A549 treated with DMSO at 1 μM for 4 hours (cell line): Measurements from ENCODE around the gene WDR73. TPM values are rescaled to one million over a fixed set of nuclear protein-coding genes. Genes with fewer than 3 reads are reported as not detected.

Experiments used
- total RNA-seq: library from RNA; stranded (reverse); fragments of 200-300 nt; extraction: Qiagen RNA extraction; gene quantifications from 5 replicates; pipeline ENCODE4 v1.2.3, GENCODE V29; 2022; ENCODE audit warnings: low read depth

Gene WDR73
- 38.4 to 51.1 TPM (median 40.9 TPM) in 5 replicates for total RNA-seq

DNA sequence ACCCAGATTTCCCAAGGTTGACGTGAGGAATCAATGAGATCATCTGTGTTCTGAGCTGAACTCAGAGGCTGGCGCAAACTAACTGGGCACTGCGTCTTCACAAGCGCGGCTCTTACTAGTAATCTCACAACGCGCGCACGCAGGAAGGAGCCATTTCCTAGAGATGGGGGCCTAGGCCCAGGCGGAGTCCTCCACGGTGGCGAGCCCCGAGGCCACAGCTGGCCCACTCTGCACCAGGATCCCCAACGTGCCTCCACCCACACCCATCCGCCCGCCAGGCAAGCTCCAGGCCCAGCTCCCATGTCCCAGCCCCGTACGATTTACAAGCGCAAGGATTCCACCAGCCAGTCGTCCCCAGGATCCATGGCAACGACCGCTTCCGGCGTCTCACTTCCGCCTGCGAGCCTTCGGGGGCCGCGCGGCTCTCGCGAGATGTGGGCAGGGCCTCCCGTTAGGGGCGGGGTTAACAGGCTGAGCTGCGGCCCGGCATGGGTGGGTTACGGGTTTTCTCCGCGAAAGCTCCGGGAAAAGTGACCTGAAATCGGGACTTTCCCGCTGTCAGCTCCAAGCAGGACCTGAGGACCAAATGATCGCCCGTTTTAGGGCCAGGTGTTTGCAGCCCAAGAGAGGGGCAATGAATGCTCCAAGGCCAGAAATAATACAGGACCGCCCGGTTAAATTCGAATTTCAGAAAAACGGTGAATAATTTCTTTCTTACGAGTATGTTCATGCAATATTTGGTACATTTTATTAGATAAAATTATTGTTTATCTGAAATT lies at the start of gene WDR73:
TSS of gene WDR73 (minus strand) at position 374 of the 779 bp plus-strand sequence. CDS start at position 365, 9 bp downstream.

GRCh38 chr15:84658080-84658787 lies 4.2 kb upstream of the WDR73 start, which contains the start of gene NMB:
TSS of gene NMB (minus strand) at chr15:84658199. CDS start at chr15:84658152, 47 bp downstream.

GRCh38 chr15:84600687-84601554 lies 53.2 kb downstream of the WDR73 start, which contains the start of gene ZSCAN2:
TSS of gene ZSCAN2 (plus strand) at chr15:84601009. CDS start at chr15:84603928, 2,919 bp downstream.

Other genes starting within 250 kb of the WDR73 start
- 13.2 to 16.7 TPM (median 14.1 TPM) in 5 replicates for gene ZSCAN2, start 53.3 kb downstream of the WDR73 start, total RNA-seq
- gene NMB, start 3.9 kb upstream of the WDR73 start, total RNA-seq = 14.1 to 23.7 TPM (median 23.5 TPM) in 5 replicates
- gene SEC11A, start 61.9 kb upstream of the WDR73 start, total RNA-seq = 322 to 406 TPM (median 340 TPM) in 5 replicates
- gene ZNF592, start 94.3 kb upstream of the WDR73 start, total RNA-seq = 18.2 to 24.1 TPM (median 22.9 TPM) in 5 replicates
- 0.09 to 0.28 TPM (median 0.11 TPM) in 5 replicates for gene ALPK3, start 163.1 kb upstream of the WDR73 start, total RNA-seq
- 0.08 TPM in 1 of 5 replicates, not detected in the others for gene SLC28A1, start 230.4 kb upstream of the WDR73 start, total RNA-seq